Measurements from ENCODE around the gene OGDHL. TPM values are rescaled to one million over a fixed set of nuclear protein-coding genes. Genes with fewer than 3 reads are reported as not detected.

The OGDHL gene
- total RNA-seq, 1 donor from 2014 or later = not detected

DNA sequence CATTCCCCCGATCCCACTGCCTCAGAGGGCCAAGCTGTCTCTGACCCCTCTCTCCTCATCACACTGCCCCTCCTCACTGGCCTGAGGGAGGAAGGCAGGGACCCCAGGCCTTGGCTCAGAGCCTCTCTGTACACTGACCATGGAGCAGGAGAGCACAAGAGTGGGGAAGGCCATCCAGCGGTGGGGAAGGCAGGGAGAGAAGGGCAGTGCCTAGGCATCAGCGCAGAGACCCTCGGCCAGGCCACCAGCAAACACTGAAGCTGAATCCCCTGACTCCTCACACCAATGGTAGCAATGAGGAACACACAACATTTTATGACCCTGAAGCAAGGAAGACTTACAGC lies 14.8 kb downstream of the OGDHL start:
- H3K4me3 Mint-ChIP-seq = no peak overlapping the region
- POLR2A ChIA-PET = no interaction called here
- no peak for ATAC-seq (ENCODE audit: low read depth)
- TF ChIP-seq, protein P1, sequence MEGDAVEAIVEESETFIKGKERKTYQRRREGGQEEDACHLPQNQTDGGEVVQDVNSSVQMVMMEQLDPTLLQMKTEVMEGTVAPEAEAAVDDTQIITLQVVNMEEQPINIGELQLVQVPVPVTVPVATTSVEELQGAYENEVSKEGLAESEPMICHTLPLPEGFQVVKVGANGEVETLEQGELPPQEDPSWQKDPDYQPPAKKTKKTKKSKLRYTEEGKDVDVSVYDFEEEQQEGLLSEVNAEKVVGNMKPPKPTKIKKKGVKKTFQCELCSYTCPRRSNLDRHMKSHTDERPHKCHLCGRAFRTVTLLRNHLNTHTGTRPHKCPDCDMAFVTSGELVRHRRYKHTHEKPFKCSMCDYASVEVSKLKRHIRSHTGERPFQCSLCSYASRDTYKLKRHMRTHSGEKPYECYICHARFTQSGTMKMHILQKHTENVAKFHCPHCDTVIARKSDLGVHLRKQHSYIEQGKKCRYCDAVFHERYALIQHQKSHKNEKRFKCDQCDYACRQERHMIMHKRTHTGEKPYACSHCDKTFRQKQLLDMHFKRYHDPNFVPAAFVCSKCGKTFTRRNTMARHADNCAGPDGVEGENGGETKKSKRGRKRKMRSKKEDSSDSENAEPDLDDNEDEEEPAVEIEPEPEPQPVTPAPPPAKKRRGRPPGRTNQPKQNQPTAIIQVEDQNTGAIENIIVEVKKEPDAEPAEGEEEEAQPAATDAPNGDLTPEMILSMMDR (IDR thresholded peaks at IDR 0.05) = no peak
- intact Hi-C loops (cut with micrococcal nuclease) = no loop called here
- H3K36me3 Mint-ChIP-seq (ENCODE audit: low read depth) = no peaks in the 10 kb centered on the region
- no peak for DNase-seq
- H3K9me3 Mint-ChIP-seq = no peaks in the 10 kb centered on the region
- no peak overlapping the region for H3K27ac Mint-ChIP-seq
- peaks cover 3% of the 10 kb centered on the region for H3K27me3 Mint-ChIP-seq
- CTCF ChIA-PET = no interaction called here
- no peaks in the 10 kb centered on the region for H3K4me1 Mint-ChIP-seq

DNA sequence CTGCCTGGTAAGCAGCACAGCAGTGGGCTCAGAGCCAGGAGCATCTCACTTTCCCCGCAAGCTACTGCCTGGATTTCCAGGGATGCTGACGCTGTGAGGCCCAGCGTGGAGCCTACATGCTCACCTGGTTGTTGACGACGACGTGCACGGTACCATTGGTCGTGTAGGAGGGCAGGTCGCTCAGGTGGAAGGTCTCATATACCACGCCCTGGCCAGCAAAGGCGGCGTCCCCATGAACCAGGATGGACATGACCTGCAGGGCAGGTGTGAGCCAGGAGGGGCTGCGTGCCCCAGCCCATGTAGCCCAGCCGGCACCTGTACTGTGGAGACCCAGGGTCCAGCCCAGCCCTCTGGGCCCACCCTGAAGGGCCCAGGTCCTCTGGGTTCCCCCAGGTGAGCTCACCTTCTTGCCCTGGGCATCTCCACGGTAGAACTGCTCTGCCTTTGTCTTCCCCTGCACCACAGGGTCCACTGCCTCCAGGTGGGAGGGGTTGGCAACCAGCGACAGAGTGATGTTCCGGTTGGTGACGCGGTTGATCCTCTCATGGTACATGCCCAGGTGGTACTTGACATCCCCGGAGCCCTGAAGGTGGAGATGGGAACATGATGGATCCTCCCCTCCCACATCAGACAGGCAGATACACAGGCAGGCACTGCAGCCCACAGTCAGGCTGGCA lies 15.4 kb downstream of the OGDHL start:
- CTCF ChIA-PET = no interaction called here

GRCh38 chr10:49745756-49746155 lies 16.4 kb downstream of the OGDHL start:
- Mint-ChIP-seq H3K4me3 (no peak overlapping the region), H3K27ac (no peak overlapping the region), H3K36me3 (ENCODE audit: low read depth) (no peaks in the 10 kb centered on the region), H3K27me3 (no peaks in the 10 kb centered on the region), H3K4me1 (no peaks in the 10 kb centered on the region), H3K9me3 (no peaks in the 10 kb centered on the region)
- TF ChIP-seq, protein P1 (IDR thresholded peaks at IDR 0.05) = no peak
- POLR2A ChIA-PET = no interaction called here
- CTCF ChIA-PET = no interaction called here
- intact Hi-C loops (cut with micrococcal nuclease) = no loop called here
- no peak for DNase-seq
- no peak for ATAC-seq (ENCODE audit: low read depth)

More for the DNA sequence above, 15.4 kb downstream of the OGDHL start:
- intact Hi-C loops (cut with micrococcal nuclease) = no loop called here
- Mint-ChIP-seq H3K9me3 (no peaks in the 10 kb centered on the region), H3K4me1 (no peaks in the 10 kb centered on the region), H3K4me3 (no peak overlapping the region), H3K27me3 (peaks cover 3% of the 10 kb centered on the region), H3K27ac (no peak overlapping the region), H3K36me3 (ENCODE audit: low read depth) (no peaks in the 10 kb centered on the region)
- no peak for ATAC-seq (ENCODE audit: low read depth)
- POLR2A ChIA-PET = no interaction called here
- TF ChIP-seq, protein P1 (IDR thresholded peaks at IDR 0.05) = no peak
- no peak for DNase-seq

GRCh38 chr10:49744924-49745605 lies 17.1 kb downstream of the OGDHL start:
- Mint-ChIP-seq H3K36me3 (ENCODE audit: low read depth) (no peaks in the 10 kb centered on the region), H3K27ac (no peak overlapping the region), H3K27me3 (no peaks in the 10 kb centered on the region), H3K4me1 (no peaks in the 10 kb centered on the region), H3K9me3 (no peaks in the 10 kb centered on the region), H3K4me3 (no peak overlapping the region)
- intact Hi-C loops (cut with micrococcal nuclease) = no loop called here
- DNase-seq (no peak), ATAC-seq (ENCODE audit: low read depth) (no peak)
- POLR2A ChIA-PET = no interaction called here
- CTCF ChIA-PET = no interaction called here
- TF ChIP-seq, protein P1 (IDR thresholded peaks at IDR 0.05) = no peak

DNA sequence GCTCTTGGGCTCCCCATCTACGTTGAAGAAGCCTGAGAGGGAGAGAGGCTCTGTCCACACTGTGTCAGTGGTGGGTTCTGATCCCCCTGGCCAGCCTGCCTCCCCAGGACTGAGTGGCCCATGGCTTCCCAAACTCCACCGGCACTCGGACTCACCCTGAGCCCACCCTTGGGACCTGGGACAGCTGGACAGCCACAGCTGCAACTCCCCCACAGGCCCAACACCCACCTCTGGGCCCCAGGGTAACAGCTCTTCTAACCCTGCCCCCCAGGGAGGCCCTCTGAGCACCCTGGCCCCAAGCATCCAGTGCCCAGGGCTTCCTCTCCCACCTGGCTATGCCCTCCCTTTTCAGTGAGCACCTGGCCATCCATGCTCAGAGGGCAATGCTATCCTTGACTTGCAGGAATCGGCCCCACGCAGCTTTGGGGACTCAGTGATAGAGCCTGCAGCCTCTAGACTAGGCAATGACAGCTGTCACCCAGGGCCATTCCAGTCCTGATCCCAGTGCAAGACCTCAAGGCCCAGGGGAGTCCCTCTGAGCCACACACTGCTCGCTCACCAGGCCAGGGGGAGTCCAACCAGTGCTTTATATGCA lies 17.9 kb downstream of the OGDHL start:
- DNase-seq (no peak), ATAC-seq (ENCODE audit: low read depth) (no peak)
- CTCF ChIA-PET = no interaction called here
- no peaks in the 10 kb centered on the region for H3K36me3 Mint-ChIP-seq (ENCODE audit: low read depth)
- H3K4me3 Mint-ChIP-seq = no peak overlapping the region
- intact Hi-C loops (cut with micrococcal nuclease) = no loop called here
- no peaks in the 10 kb centered on the region for H3K4me1 Mint-ChIP-seq
- H3K9me3 Mint-ChIP-seq = no peaks in the 10 kb centered on the region
- POLR2A ChIA-PET = no interaction called here
- TF ChIP-seq, protein P1 (IDR thresholded peaks at IDR 0.05) = no peak
- no peaks in the 10 kb centered on the region for H3K27me3 Mint-ChIP-seq
- no peak overlapping the region for H3K27ac Mint-ChIP-seq
